GM06990 (cell line): ENCODE measurements around the gene ABCG4.
A peak's percentile ranks its signal among the peaks of the same experiment; 100 is the strongest.

Experiments
- DNase-seq: peaks from one replicate; pipeline ENCODE4 v3.0.0-alpha.2; 2011; ENCODE audit not compliant: insufficient read length; ENCODE audit errors: extremely low read depth
- H3K27me3 ChIP-seq: replicated peaks from 2 replicates; pipeline ENCODE4 v1.6.0; 2011; ENCODE audit warnings: low read length; ENCODE audit not compliant: control insufficient read depth, insufficient read depth
- H3K36me3 ChIP-seq: 2 replicates; pipeline ENCODE4 v1.5.1; 2011; ENCODE audit warnings: low read length; ENCODE audit not compliant: control insufficient read depth, insufficient read depth
- H3K4me3 ChIP-seq: replicated peaks from 2 replicates; pipeline ENCODE4 v1.5.1; 2011; ENCODE audit warnings: low read depth, mild to moderate bottlenecking, control low read depth, low read length
- TF ChIP-seq, protein P1 (sequence below): IDR thresholded peaks from 2 replicates; pipeline ENCODE4 v1.5.1; 2011; ENCODE audit warnings: low read length, control low read depth, mild to moderate bottlenecking, inconsistent platforms; ENCODE audit not compliant: insufficient read depth, poor library complexity, severe bottlenecking

Gene ABCG4

GRCh38 chr11:119118946-119119345 lies 29.9 kb upstream of the ABCG4 start:
- Histone ChIP-seq H3K36me3 (peaks cover 13% of the 10 kb centered on the region), H3K4me3 (no peak overlapping the region), H3K27me3 (no peaks in the 10 kb centered on the region)
- DNase-seq, result no peak
- TF ChIP-seq, protein P1, sequence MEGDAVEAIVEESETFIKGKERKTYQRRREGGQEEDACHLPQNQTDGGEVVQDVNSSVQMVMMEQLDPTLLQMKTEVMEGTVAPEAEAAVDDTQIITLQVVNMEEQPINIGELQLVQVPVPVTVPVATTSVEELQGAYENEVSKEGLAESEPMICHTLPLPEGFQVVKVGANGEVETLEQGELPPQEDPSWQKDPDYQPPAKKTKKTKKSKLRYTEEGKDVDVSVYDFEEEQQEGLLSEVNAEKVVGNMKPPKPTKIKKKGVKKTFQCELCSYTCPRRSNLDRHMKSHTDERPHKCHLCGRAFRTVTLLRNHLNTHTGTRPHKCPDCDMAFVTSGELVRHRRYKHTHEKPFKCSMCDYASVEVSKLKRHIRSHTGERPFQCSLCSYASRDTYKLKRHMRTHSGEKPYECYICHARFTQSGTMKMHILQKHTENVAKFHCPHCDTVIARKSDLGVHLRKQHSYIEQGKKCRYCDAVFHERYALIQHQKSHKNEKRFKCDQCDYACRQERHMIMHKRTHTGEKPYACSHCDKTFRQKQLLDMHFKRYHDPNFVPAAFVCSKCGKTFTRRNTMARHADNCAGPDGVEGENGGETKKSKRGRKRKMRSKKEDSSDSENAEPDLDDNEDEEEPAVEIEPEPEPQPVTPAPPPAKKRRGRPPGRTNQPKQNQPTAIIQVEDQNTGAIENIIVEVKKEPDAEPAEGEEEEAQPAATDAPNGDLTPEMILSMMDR, result no peak

GRCh38 chr11:119120639-119121007 lies 28.2 kb upstream of the ABCG4 start:
- Histone ChIP-seq H3K36me3 (peaks cover 10% of the 10 kb centered on the region), H3K27me3 (no peaks in the 10 kb centered on the region), H3K4me3 (peak overlapping the region; percentile 57)
- no peak for DNase-seq
- TF ChIP-seq, protein P1, result no peak

DNA sequence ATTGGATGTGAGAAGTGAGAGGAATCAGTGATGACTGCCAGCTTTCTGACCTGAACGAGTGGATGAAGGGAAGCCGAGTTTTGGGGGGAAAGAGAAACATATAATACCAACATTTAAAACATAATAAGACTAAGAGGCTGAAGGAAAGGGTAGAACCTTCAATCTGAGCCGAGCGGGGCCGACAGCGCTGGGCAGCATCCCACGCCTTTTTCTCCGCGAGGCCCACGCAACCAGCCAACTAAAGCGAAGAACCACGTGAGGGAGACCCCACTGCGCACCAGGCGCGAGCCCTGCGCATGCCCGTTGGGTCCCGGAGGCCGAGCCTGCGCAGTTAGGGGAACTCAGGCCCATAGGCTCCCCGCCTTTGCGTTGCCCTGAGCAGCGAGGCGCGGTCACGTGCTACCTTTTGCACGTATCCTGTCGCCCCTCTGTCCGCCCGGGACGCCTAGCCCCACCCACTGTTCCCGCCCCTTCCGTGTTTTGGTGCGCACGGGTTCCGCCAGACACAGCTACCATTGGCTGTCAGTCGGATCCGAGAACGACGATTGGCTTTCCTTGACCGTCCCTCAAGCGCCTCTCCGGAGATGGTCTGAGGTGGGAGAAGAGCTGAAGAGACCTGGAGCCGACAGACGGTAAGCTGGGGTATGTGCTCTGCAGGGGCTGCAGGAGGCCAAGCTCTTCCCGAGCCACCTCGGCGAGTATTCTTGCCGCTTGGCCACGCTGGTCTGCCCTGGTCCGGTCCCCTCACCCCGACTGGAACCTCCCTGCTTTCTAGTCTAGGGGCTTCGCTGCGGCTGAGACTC lies 27.6 kb upstream of the ABCG4 start, which contains the start of gene HINFP:
Gene HINFP, plus strand, starts transcription at position 573 of the 803 bp plus-strand sequence. CDS start 5,365 bp downstream, outside the sequence.
- TF ChIP-seq, protein P1, result no peak
- peak within 1 kb of the TSS; percentile 99 for H3K4me3 ChIP-seq
- H3K27me3 ChIP-seq, result no peaks in the 10 kb centered on the region
- peak; percentile 100 for DNase-seq
- H3K36me3 ChIP-seq, result peaks cover 7% of the 10 kb centered on the region

DNA sequence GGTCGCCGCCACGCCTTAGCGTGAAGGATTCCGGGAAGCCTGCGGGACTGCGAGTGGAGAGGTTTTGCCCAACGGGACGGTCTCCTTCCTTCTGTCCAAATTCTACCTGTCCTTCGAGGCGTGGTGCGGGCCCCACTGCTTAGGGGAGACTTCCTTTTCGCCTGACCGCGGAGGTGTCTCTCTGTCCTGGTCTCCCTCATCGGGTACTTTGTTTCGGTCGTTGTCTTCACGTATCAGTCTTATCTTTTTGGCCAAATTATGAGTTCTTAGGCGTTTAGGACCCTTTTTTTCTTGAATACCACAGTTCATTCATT lies 27.1 kb upstream of the ABCG4 start:
- no peak for DNase-seq
- peaks cover 7% of the 10 kb centered on the region for H3K36me3 ChIP-seq
- no peaks in the 10 kb centered on the region for H3K27me3 ChIP-seq
- peak overlapping the region; percentile 99 for H3K4me3 ChIP-seq
- TF ChIP-seq, protein P1, result no peak

DNA sequence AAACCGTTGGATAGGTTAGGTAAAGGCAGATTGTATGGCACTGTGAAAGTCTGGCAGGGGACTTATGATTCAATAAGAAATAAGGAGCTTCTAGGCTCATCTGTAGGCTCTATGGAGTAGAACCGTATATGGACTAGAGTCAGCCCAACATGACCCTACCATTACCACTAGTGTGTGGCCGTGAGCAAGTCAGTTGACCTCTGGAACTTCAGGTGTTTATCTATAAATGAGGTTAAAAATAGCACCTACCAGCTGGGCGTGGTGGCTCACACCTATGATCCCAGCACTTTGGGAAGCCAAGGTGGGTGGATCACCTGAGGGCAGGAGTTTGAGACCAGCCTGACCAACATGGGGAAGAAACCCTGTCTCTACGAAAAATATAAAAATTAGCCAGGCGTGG lies 23.0 kb upstream of the ABCG4 start:
- Histone ChIP-seq H3K4me3 (no peak overlapping the region), H3K27me3 (no peaks in the 10 kb centered on the region), H3K36me3 (peaks cover 9% of the 10 kb centered on the region)
- no peak for DNase-seq
- TF ChIP-seq, protein P1, result no peak
